Measurements from ENCODE around the gene OR2D3. TPM values are rescaled to one million over a fixed set of nuclear protein-coding genes. Genes with fewer than 3 reads are reported as not detected.
"Not testable (repeated sequence)": the region's sequence is repeated elsewhere in the genome, so short reads cannot be mapped to it uniquely, and the experiment has no call there.

The OR2D3 gene
- total RNA-seq, 2 experiments from 2014 or later, result not detected

DNA sequence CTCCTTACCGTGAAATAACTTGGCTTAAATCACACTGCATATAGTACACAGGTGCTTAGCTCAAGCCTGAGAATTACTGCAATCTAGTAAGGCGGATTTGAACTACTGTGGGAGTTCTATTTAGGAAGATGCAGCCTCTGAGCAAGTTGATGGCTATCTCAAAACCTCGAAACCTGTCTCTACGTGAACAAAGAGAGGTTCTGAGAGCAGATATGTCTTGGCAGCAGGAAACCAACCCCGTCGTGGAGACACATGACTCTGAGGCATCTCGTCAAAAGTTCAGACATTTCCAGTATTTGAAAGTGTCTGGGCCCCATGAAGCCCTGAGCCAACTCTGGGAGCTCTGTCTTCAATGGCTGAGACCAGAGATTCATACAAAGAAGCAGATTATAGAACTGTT, 11.3 kb downstream of the OR2D3 start:
- H3K4me3 Mint-ChIP-seq, result no peak overlapping the region
- DNase-seq (peak; percentile 31), ATAC-seq (peak; percentile 73)
- H3K27me3 Mint-ChIP-seq (ENCODE audit: low read depth), result peaks cover 10% of the 10 kb centered on the region
- H3K27ac Mint-ChIP-seq, result no peak overlapping the region
- ChIA-PET POLR2A (no interaction called here), CTCF (no interaction called here)
- no peaks in the 10 kb centered on the region for H3K9me3 Mint-ChIP-seq (ENCODE audit: insufficient read depth)
- peaks cover 14% of the 10 kb centered on the region for H3K4me1 Mint-ChIP-seq (ENCODE audit: low read depth)
- no peaks in the 10 kb centered on the region for H3K36me3 Mint-ChIP-seq (ENCODE audit: low read depth)

DNA sequence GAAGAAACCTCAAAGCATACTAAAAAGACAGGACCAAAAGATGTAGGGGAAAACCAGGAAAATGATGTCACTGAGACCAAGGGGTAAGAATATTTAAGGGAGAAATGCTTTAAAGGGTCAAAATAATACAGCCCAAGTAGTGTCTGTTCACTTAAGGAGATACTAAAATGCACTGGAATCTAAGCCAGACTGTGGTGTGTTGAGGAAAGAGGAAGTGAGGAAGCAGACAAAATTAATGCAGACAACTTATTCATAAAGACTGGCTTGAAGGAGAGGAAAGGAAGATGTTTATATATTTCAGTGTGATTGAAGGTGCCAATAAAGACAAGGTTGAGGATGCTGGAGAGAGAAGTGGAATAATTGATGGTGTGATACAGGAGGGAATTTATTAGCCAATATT, 21.2 kb downstream of the OR2D3 start:
- Mint-ChIP-seq H3K27ac (no peak overlapping the region), H3K27me3 (ENCODE audit: low read depth) (no peaks in the 10 kb centered on the region), H3K4me3 (no peak overlapping the region), H3K36me3 (ENCODE audit: low read depth) (no peaks in the 10 kb centered on the region), H3K4me1 (ENCODE audit: low read depth) (no peaks in the 10 kb centered on the region), H3K9me3 (ENCODE audit: insufficient read depth) (no peaks in the 10 kb centered on the region)
- DNase-seq, result no peak
- CTCF ChIA-PET, result no interaction called here
- POLR2A ChIA-PET, result no interaction called here
- no peak for ATAC-seq

DNA sequence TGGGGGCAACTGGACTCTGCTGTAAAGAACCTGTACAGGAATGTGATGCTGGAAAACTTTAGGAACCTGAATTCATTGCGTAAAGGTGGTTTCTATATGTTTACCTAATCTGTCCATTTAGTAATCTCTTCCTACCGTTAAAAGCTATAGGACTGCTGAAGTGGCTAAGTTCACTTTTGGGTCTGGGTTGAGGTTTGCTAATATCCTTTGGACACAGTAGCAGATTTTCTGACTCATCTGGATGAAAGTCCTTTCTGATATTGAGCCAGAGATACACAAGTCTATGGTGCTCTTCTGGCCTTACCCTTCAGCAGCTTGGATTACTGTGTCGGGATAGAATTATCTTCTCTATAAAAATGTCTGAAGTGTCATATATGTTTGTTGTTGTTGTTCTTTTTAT, 22.3 kb downstream of the OR2D3 start:
- H3K4me1 Mint-ChIP-seq (ENCODE audit: low read depth), result no peaks in the 10 kb centered on the region
- no peak overlapping the region for H3K27ac Mint-ChIP-seq
- POLR2A ChIA-PET, result no interaction called here
- DNase-seq, result no peak
- no peaks in the 10 kb centered on the region for H3K9me3 Mint-ChIP-seq (ENCODE audit: insufficient read depth)
- CTCF ChIA-PET, result interaction anchor here (0.7 to 1.3 kb wide), 2 partner anchors 29 to 130 kb away, joined by 3 to 4 read pairs; no protein-coding TSS in a partner anchor
- no peaks in the 10 kb centered on the region for H3K27me3 Mint-ChIP-seq (ENCODE audit: low read depth)
- H3K36me3 Mint-ChIP-seq (ENCODE audit: low read depth), result no peaks in the 10 kb centered on the region
- H3K4me3 Mint-ChIP-seq, result no peak overlapping the region
- no peak for ATAC-seq

GRCh38 chr11:6954248-6954647, 33.4 kb downstream of the OR2D3 start:
- H3K27me3 Mint-ChIP-seq (ENCODE audit: low read depth); H3K9me3 Mint-ChIP-seq (ENCODE audit: insufficient read depth); H3K36me3 Mint-ChIP-seq (ENCODE audit: low read depth); H3K27ac Mint-ChIP-seq; POLR2A ChIA-PET; DNase-seq; H3K4me1 Mint-ChIP-seq (ENCODE audit: low read depth); H3K4me3 Mint-ChIP-seq; ATAC-seq; CTCF ChIA-PET: not testable (repeated sequence)

- Mint-ChIP-seq H3K4me1 (ENCODE audit: low read depth) (no peaks in the 10 kb centered on the region), H3K27me3 (ENCODE audit: low read depth) (no peaks in the 10 kb centered on the region), H3K36me3 (ENCODE audit: low read depth) (no peaks in the 10 kb centered on the region), H3K27ac (no peak overlapping the region), H3K9me3 (ENCODE audit: insufficient read depth) (no peaks in the 10 kb centered on the region), H3K4me3 (no peak overlapping the region)
- DNase-seq (no peak), ATAC-seq (no peak)
- ChIA-PET POLR2A (no interaction called here), CTCF (no interaction called here)
Measured at GRCh38 chr11:6962141-6962540, 41.3 kb downstream of the OR2D3 start.

- no peak for ATAC-seq
- no peak overlapping the region for H3K27ac Mint-ChIP-seq
- H3K9me3 Mint-ChIP-seq (ENCODE audit: insufficient read depth), result no peaks in the 10 kb centered on the region
- no peak overlapping the region for H3K4me3 Mint-ChIP-seq
- H3K36me3 Mint-ChIP-seq (ENCODE audit: low read depth), result no peaks in the 10 kb centered on the region
- H3K4me1 Mint-ChIP-seq (ENCODE audit: low read depth), result no peaks in the 10 kb centered on the region
- no peaks in the 10 kb centered on the region for H3K27me3 Mint-ChIP-seq (ENCODE audit: low read depth)
- POLR2A ChIA-PET, result no interaction called here
- CTCF ChIA-PET, result no interaction called here
- no peak for DNase-seq
Measured at GRCh38 chr11:6962673-6963072, 41.9 kb downstream of the OR2D3 start.

DNA sequence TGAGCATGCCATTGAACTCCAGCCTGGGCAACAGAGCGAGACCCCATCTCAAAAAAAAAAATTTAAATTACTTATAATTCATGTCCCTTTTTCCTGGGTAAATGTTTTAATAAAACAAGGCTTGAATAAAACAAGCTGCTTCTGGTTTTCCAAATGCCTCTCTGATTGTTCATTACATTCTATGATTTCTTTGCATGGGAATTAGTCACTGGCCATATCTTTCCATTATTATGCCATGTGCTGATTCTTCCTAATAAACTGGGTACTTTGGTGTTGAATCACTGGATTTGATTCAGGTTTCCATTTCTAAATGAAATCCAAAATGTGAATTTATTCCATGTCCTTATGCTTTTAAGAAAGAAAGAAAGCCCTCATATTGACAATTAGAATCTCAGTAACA, 48.0 kb downstream of the OR2D3 start:
- POLR2A ChIA-PET, result no interaction called here
- CTCF ChIA-PET, result no interaction called here

DNA sequence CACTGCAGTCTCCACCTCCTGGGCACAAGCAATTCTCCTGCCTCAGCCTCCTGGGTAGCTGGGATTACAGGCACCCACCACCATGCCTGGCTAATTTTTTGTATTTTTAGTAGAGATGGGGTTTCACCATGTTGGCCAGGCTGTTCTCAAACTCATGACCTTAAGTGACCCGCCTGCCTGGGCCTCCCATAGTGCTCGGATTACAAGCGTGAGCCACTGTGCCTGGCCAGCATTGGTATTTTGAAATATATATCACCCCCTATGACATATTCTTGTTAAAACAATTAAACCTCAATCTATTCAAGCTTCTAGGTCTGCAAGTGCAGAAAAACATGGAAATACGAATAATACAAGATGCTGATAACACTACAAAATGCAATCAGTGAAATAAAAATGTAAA, 49.1 kb downstream of the OR2D3 start:
- H3K4me3 Mint-ChIP-seq; H3K27ac Mint-ChIP-seq; POLR2A ChIA-PET; ATAC-seq; H3K4me1 Mint-ChIP-seq (ENCODE audit: low read depth); H3K27me3 Mint-ChIP-seq (ENCODE audit: low read depth); DNase-seq; H3K9me3 Mint-ChIP-seq (ENCODE audit: insufficient read depth); H3K36me3 Mint-ChIP-seq (ENCODE audit: low read depth); CTCF ChIA-PET: not testable (repeated sequence)

More for the DNA sequence above, 48.0 kb downstream of the OR2D3 start:
- no peaks in the 10 kb centered on the region for H3K4me1 Mint-ChIP-seq (ENCODE audit: low read depth)
- DNase-seq (no peak), ATAC-seq (no peak)
- no peak overlapping the region for H3K27ac Mint-ChIP-seq
- no peaks in the 10 kb centered on the region for H3K27me3 Mint-ChIP-seq (ENCODE audit: low read depth)
- no peaks in the 10 kb centered on the region for H3K36me3 Mint-ChIP-seq (ENCODE audit: low read depth)
- H3K4me3 Mint-ChIP-seq, result no peak overlapping the region
- H3K9me3 Mint-ChIP-seq (ENCODE audit: insufficient read depth), result no peaks in the 10 kb centered on the region

Other genes with a start within 250 kb of the OR2D3 start
- gene MRPL17, start 237.7 kb upstream of the OR2D3 start, total RNA-seq, result 10 to 100 TPM; 60.6 to 69.2 TPM
- under 1 TPM; 0.08 to 0.23 TPM for gene OR2AG2, start 149.0 kb upstream of the OR2D3 start, total RNA-seq
- not detected for gene OR2AG1, start 138.0 kb upstream of the OR2D3 start, total RNA-seq
- under 1 TPM; 0.05 TPM for gene OR6A2, start 121.3 kb upstream of the OR2D3 start, total RNA-seq
- gene OR10A5, start 75.3 kb upstream of the OR2D3 start, total RNA-seq, result not detected
- gene OR10A2, start 57.9 kb upstream of the OR2D3 start, total RNA-seq, result not detected
- not detected for gene OR10A4, start 44.4 kb upstream of the OR2D3 start, total RNA-seq
- gene OR2D2, start 28.5 kb upstream of the OR2D3 start, total RNA-seq, result not detected
- gene ZNF215, start 5.4 kb downstream of the OR2D3 start, total RNA-seq, result 1 to 10 TPM; 1.3 to 1.6 TPM
- gene ZNF214, start 99.3 kb downstream of the OR2D3 start, total RNA-seq, result not detected
- gene NLRP14, start 99.5 kb downstream of the OR2D3 start, total RNA-seq, result under 1 TPM; 0.08 to 0.13 TPM
- not detected for gene RBMXL2, start 168.0 kb downstream of the OR2D3 start, total RNA-seq

All from activated CD8-positive, alpha-beta T cell treated with anti-CD3 and anti-CD28 coated beads, Interleukin-2, amount 10 ng/mL, durations not matched to agents 7 days and 5 days (primary cell).